LoVo (cell line): ENCODE results near the gene ADRM1.

Experiments
- DNase-seq: peaks from one replicate; pipeline ENCODE4 v3.0.0-alpha.2; 2016; ENCODE audit warnings: low spot score

ADRM1 gene, protein sequence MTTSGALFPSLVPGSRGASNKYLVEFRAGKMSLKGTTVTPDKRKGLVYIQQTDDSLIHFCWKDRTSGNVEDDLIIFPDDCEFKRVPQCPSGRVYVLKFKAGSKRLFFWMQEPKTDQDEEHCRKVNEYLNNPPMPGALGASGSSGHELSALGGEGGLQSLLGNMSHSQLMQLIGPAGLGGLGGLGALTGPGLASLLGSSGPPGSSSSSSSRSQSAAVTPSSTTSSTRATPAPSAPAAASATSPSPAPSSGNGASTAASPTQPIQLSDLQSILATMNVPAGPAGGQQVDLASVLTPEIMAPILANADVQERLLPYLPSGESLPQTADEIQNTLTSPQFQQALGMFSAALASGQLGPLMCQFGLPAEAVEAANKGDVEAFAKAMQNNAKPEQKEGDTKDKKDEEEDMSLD

DNA sequence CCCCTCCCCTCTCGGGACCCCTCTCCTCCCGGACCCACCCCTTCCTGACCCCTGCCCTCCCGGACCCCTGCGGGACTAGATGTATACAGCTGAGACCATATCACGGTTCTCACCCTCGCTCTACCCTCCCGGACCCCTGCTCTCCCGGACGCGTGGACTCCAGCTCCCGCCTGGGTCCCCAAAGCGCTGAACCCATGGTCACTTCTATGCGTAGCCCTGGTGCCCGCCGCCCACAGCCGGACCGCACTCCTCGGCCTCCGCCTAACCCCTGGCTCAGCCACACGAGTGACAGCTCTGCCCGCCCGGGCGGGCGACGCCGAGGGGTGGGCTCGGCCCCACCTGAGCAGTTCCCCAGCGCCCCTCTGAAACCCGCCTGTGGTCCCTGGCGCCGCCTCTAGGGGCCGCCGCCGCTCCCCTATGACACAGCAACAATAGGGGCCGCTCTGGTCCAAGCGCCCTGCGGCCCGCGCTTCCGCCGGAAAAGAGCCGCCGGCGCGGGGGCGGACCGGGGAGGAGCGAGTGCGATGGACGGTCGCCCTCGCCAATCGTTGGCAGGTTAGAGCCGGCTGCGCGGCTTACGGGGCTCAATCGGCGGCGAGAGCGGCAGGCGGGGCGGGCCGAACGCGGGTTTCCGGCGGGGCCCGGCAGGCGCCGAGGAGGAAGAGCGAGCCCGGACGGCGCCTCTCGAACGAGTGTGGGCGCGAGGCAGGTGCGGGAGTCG is at the start of gene ADRM1:
TSS of gene ADRM1 (plus strand) at position 657 of the 721 bp plus-strand sequence. CDS start 572 bp downstream, outside the sequence.
- DNase-seq: peak; percentile 96

DNA sequence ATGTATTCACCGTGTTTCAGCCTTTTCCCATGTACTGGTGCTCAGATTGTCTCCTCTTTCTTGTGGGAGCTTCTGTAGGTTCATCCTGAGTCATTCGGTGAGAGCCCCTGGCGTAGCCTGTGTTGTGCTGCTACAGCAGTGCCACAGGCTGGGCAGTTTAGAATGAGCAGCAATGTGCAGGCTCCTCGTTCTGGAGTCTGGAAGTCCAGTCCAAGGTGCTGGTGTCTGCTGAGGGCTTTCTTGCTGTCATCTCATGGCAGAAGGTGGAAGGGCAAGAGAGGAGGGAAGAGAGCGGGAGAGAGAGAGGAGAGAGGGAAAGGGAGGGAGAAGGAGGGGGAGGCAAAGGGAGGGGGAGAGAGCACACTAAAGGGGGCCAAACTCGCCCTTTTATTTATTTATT is 49.4 kb upstream of the ADRM1 start:
- DNase-seq: no peak

DNA sequence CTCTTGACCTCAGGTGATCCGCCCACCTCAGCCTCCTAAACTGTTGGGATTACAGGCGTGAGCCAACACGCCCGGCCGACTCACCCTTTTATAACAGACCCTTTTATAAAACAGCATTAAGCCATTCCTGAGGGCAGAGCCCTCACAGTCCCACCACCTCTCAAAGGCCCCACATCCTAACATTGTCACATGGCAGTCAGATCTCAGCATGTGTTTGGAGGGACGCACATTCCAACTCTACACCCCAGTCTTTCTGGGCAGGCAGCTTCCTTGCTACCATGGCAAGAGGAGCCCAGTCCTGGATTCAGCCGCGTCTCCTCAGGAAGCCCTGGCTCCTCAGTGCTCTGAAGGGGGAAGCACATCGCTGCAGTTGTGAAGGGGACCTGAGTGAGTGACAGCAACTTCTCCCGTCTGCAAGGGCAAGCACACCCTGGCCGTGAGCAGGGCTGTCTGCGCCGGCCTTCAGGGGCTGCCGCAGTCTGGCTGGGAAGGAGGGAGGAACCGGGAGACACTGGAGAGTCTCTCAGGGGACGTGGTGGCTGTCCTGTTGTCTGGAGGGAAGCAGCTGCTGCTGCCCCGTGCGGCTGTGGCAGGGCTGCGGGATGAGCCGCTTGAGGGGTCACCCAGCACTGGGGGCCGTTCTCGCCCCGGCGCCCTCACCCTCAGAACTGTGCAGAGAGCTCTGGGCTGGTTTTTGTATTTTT is 48.6 kb upstream of the ADRM1 start:
- no peak for DNase-seq

DNA sequence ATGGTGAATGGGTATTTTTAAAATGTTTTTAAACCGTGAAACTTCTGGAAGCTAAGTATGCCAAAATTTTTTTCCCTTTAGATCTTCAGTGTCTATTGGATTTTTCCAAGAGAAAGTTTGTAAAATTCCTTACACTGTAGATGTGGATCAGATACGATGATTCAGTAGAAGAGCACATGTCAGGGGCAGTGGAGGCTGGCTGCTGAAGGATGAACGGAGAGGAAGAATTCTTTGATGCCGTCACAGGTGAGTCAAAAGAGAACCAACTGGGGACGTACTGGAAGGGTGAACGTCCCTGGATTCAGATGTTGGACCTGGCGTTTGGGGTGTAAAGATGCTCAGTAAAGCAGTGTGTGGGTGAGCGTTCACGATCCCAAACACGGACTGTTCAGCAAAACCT is 46.8 kb upstream of the ADRM1 start:
- DNase-seq: no peak

DNA sequence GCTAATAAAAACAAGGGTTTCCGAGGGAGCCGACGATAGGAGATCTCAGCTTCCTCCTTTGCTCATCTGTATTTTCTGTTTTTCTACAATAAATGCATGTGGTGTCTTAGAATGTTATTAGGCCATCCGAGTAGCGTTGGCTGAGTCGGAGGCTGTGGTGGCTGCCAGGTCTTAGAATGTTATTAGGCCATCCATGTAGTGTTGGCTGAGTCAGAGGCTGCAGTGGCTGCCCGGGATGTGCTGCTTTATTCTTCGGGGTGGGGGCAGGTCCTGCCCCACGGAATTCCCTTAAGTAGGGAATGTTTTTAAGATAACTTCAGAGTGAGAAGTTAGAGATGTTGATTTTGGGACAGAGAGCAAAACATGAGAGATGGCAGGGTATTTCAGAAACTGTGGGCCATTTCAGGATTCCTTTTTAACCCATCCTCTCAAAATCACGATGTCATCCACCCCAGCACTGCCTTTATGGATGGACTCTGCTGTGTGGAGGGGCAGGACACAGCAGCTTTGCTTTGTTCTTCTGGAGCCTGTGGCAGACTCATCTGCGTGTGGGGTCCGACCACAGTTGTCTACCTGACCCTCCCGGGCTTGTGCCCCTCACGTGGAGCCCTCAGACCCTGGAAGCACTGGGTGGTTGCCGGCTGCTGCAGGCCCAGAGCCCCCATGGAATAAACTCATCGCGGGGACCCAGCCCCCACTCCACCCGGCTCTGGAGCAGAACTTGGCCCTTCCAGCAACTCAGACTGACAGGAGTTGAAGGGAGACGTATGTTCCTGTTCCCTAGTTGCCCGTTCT is 44.1 kb upstream of the ADRM1 start:
- no peak for DNase-seq

DNA sequence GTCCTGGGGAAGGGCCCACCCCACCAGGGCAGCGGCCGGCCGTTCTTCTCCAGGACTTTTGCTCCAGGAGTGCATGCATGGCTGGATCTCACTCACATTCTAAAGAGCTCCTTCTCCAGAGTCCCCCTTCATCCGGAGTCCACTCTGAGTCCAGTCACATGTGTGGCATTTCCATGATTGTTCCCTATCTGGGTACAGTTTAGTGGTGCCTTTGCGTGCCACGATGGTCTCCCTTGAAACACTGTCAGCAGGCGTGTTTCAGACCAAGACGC is 43.6 kb upstream of the ADRM1 start:
- no peak for DNase-seq

DNA sequence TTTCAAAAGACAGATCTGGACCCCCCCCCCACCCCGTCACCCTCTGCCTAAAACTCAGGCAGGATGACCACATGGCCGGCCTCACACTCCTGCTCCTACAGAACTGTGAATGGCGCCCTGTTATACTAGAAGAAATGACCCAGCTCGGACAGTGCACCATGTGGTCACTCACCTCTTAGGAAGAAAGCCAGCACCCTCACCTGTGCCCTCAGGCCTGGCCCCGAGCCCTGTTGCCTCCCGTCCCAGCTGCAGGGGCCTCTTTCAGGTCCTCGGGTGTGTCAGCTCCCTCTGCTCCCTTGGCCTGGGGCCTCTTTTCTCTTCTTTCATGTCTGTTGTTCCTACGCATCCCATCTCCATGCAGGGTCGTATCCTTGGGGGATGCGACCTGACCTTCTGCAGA is 40.7 kb upstream of the ADRM1 start:
- DNase-seq: no peak

DNA sequence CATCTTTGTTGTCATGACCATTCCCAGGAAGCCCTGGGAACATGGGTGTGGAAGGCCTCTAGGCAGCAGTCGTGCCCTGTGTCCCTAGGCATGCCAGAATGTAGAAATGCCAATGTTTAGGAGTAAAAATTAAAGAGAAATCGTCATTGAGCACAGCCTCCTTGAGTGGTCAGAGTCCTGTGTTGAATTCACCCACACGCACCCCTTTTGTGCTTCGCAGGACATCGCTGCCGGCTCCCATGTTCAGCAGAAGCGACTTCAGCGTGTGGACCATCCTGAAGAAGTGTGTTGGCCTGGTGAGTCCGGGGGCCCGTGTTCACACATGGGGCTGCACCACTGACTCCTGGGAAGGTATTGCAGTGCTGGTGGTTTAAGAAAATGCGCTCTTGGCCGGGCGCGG is 39.4 kb upstream of the ADRM1 start:
- DNase-seq: no peak

DNA sequence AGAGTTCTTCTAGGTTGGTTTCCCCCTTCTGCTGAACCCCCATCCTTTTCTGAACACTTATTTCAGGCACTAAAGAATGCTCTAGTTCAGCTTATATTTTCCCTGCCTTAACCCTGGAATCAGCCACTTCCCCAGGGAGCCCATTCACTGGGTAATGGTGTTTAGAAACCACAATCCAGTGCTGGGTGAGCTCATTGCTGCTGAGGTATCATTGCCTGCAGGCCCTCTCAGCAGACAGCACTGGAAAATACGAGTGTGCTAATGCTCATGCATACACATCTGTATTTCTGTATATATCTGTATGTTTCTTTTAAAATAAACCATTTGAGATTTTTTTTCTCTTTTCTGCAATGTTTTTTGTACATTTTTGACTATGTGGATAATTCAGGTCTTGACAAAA is 37.4 kb upstream of the ADRM1 start:
- DNase-seq: no peak

DNA sequence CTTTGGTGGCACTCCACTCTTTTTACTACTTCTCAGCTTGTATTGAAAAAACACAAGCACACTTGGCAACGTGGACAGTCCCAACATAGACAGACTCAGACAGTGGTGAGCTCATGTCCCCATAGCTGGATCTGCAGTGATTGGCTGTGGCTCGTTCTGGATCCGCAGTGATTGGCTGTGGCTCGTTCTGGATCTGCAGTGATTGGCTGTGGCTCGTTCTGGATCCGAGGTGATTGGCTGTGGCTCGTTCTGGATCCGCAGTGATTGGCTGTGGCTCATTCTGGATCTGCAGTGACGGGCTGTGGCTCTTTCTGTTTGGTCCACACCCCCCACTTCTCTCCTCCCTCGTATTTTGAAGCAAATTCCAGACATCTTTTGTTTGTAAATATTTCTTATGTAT is 36.5 kb upstream of the ADRM1 start:
- no peak for DNase-seq

DNA sequence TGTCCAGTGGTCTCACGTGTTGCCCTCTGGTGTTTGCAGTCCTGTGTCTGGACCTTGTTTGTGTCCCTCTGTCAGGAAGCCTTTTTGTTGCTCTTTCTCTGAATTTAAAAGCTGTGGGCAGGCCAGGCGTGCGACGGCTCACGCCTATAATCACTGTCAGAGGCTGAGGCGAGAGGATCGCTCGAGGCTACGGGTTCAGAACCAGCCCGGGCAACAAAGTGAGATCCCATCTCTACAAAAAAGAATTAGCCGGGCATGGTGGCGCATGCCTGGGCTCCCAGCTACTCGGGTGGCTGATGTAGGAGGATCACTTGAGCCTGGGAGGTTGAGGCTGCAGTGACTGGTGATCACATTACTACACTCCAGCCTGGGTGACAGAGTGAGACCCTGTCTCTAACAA is 35.9 kb upstream of the ADRM1 start:
- DNase-seq: no peak

DNA sequence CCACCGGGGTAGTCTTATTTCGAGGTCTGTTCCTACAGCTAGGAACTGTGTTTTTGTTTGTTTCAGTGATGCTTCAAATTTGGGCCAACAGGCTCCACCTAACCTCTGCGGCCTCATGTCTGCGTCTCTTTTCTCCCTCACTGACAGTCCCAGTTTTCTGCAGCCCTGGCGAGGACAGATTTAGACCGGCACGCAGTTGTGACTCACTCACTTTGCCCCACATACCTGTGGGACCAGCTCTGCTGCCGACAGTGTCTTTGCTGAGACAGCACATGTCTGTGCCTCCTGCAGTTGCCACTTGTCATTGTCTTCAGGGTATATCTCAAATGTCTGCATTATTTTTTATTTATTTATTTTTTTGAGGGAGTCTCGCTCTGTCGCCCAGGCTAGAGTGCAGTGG is 35.3 kb upstream of the ADRM1 start:
- no peak for DNase-seq

DNA sequence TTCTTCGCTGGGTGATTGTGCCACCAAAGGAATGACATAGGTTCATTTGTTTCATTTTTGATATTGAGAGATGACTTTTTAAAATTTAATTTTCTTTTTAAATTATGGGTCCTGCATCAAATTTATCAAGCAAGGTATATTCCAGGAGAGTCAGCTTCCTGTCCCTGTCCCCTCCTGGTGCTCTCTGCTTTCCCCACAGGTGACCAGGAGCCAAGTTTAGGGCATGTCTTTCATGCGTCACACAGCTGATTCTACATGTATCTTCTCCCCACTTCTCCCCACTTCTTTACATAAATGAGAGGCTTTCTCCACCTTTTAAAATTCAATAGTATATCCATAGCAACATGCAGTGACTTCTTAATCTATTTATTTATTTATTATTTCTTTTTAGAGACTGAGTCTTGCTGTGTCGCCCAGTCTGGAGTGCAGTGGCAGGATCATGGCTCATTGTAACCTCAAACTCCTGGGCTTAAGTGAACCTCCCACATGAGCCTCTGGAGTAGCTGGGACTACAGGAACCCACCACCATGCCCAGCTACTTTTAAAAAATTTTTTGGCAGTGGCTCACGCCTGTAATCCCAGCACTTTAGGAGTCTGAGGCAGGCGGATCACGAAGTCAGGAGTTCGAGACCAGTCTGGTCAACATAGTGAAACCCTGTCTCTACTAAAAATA is 34.4 kb upstream of the ADRM1 start:
- no peak for DNase-seq

DNA sequence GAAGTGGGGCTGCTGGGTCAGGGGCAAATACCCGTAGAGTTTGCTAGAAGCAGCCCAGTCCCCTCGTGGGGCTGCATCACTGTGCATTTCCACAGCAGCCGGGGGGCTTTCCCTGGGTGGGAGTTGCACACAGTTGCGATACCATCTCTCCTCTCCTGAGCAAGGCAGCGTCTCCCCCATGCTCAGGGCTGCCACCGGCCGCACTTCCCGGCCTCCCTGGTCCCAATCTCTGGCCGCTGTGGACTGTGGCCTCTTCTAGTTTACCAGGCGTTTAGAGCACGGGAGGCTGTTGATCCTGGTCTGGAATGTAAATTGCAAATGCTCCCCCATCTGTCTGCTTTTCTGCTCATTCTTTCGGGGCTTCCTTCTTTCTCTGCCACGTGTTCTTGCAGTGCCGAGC is 33.4 kb upstream of the ADRM1 start:
- DNase-seq: no peak

DNA sequence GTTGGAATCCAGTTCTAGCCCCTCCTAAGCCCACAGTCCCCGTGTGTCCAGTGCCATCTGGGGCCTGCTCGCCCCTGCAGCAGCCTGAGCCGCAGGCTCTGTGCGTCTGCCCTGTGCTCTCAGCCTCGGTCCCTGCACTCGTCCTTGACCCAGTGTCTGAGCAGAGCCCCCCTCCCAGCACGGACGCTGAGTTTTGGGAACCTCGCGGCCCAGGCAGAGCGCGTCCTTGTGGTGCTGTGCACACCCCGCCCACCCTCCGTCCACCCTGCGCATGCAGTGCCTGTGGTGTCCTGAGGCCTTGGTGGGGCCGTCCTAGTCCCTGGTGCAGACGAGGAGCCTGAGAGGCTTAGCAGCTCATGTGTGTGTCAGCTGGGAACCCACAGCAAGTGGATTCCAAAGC is 32.9 kb upstream of the ADRM1 start:
- no peak for DNase-seq

DNA sequence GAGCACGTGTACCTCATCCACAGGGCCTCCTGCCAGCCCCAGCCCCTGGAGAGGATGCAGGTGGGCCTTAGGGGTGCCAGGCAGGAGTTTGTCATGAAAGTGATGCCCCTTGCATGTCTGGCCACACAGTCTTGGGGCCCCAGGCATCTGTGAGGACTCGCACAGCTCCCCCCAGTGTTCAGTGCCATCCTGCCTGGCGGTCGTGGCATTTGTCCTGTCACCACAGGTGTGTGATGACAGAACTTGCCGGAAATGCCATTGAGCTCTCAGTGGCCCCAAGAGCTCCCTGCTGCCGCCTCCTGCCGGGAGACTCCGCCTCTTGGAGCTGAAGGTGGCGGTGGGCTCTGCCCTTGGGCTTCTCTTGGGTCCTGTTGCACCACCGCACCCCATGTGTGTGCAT is 30.6 kb upstream of the ADRM1 start:
- no peak for DNase-seq

DNA sequence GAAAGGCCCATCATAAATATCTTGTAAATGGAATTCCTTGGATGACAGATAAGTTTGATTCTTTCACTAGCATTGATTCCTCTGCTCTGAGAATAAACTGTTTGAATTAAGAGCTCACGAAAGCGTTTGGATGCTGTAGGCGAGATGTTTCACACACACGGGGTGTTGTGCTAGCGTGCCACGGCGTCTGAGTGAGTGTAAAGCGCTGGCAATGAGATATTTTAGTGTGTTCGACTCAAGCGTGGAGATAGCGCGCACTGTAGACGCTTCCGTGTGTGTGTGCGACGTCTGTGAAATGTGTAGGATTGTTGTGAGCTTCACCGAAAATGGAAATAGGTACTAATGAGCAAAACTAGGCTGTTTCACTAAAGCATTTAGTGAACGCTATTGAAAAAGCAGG is 29.4 kb upstream of the ADRM1 start:
- DNase-seq: no peak

DNA sequence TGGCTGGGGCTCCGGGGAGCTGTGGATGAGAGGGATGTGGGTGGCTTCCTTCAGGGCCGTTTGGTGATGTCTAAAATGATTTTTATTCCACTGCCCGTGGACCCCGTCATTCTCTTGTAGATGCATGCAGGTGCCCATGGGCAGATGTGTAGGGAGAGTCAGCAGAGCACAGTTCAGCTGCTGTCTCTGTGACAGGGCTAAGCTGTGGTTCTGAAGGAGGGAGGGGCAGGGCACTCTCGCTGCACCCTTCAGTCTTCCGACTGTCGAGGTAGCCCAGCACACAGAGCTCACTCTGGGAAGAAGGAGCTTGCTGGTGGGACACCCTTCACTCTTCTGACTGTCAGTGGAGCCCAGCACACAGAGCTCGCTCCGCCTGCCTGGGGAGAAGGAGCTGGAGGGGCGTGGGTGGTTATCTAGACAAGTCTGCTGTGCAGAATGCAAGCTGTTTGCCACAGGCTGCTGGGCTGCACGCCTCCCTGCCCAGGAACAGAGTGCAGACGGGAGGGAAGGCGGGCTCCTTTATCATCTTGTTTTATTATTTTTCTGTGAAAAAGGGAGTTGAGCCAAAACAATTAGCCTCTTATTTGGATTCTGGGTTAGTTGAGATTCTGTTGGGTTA is 28.4 kb upstream of the ADRM1 start:
- DNase-seq: no peak

DNA sequence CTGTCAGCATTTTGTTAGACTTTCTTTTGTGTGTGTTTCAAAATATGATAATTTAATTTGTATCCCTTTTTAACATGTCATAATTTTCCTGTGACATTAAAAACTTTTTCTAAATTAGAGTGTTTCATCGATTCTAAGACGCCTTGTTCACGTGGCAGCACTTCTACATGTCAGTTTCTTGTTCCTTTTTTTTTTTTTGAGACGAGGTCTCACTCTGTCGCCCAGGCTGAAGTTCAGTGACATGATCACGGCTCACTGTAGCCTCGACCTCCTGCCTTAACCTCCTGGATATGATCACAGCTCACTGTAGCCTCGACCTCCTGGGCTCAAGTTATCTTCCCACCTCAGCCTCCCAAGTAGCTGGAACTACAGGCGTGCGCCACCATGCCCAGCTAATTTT is 27.6 kb upstream of the ADRM1 start:
- DNase-seq: no peak

DNA sequence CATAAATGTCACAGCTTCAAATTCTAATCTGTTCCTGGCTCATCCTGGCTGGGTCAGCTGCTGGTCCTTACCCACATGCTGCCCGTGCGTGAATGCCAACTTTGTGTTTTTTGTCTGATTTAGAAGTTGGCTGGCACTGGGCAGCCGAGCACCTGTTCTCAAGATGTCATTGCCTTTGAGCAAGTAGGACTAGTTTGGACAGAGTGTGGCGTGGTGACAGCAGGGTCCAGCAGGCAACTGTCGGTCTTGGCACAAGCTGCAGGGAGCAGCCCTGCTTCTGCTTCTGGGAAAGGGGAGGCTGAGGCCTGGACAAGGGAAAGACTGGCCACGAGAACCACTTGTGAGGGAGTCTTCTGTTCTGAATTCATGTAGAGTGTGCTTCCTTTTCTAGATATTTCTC is 26.4 kb upstream of the ADRM1 start:
- no peak for DNase-seq

DNA sequence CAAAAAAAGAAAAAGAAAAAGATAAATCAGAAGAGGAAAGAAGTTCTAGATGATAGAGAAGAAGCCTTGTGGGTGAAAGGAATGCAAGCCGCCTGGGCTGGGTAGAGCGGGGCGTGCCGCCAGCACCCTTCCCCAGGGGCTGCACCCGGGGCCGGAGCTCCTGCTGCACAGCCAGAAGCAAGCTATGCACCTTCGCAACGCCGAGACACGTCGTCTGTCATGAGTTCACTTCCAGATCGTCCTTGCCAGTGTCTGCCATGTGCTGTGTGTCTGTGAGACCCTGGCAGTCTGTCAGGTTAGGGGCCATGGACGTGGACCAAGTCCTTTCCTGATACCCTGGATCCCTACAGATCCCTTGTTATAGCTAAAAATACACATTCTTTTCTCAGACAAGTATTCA is 25.5 kb upstream of the ADRM1 start:
- no peak for DNase-seq

DNA sequence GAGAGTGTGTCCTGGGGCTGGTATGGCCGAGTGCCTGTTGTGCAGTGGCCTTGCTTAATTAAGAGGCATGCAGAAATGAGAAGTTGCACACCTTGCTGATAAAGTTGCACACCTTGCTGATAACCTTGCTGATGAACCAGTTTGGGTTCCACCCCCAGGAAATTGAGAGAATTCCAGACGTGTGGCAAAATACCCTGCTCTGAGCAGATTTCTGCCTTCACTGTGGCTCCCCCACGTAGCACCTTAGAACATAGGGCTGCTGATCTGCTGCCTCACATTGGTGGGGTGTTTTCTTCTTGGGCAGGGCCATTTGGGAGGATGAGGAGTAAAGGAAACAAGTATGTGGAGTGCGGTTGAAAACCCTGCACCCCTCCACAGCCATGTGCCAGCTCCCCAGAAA is 22.5 kb upstream of the ADRM1 start:
- DNase-seq: no peak
